ENCODE results near the gene WIPF2.
"Not testable (repeated sequence)": the region's sequence is repeated elsewhere in the genome, so short reads cannot be mapped to it uniquely, and the experiment has no call there.

The WIPF2 gene

GRCh38 chr17:40299159-40299757, 80.2 kb downstream of the WIPF2 start:
- not testable (repeated sequence) for DNase-seq

GRCh38 chr17:40301315-40301714, 82.2 kb downstream of the WIPF2 start:
- DNase-seq = peak; percentile 29

- peak; percentile 70 for DNase-seq
Measured at GRCh38 chr17:40303009-40303657, 84.0 kb downstream of the WIPF2 start.

- DNase-seq = no peak
Measured at GRCh38 chr17:40303708-40304551, 84.8 kb downstream of the WIPF2 start.

- DNase-seq = not testable (repeated sequence)
Measured at GRCh38 chr17:40304552-40304863, 85.4 kb downstream of the WIPF2 start.

GRCh38 chr17:40304866-40305265, 85.8 kb downstream of the WIPF2 start:
- DNase-seq = not testable (repeated sequence)

- DNase-seq = no peak
Measured at GRCh38 chr17:40306395-40306794, 87.3 kb downstream of the WIPF2 start.

- peak; percentile 49 for DNase-seq
Measured at GRCh38 chr17:40307001-40307730, 88.1 kb downstream of the WIPF2 start.

- no peak for DNase-seq
Measured at GRCh38 chr17:40307740-40308239, 88.7 kb downstream of the WIPF2 start.

GRCh38 chr17:40309031-40309948, 90.2 kb downstream of the WIPF2 start, which contains the start of gene RARA:
TSS of gene RARA (plus strand) at chr17:40309180. CDS start at chr17:40331219, 22,039 bp downstream.
- DNase-seq = peak; percentile 45

GRCh38 chr17:40309949-40310510, 90.9 kb downstream of the WIPF2 start:
- DNase-seq = no peak

- DNase-seq = no peak
Measured at GRCh38 chr17:40310882-40311391, 91.8 kb downstream of the WIPF2 start.

GRCh38 chr17:40311575-40311974, 92.5 kb downstream of the WIPF2 start:
- DNase-seq = peak; percentile 28

GRCh38 chr17:40312131-40312731, 93.1 kb downstream of the WIPF2 start:
- DNase-seq = no peak

- no peak for DNase-seq
Measured at GRCh38 chr17:40312893-40313667, 94.0 kb downstream of the WIPF2 start.

- DNase-seq = peak; percentile 35
Measured at GRCh38 chr17:40313668-40314583, 94.8 kb downstream of the WIPF2 start.

GRCh38 chr17:40314584-40314956, 95.5 kb downstream of the WIPF2 start:
- peak; percentile 94 for DNase-seq

- no peak for DNase-seq
Measured at GRCh38 chr17:40315206-40315605, 96.1 kb downstream of the WIPF2 start.

Measured in CD4-positive, alpha-beta T cell treated with Interleukin-6 for 4 hours (primary cell).